NCI-H146 (cell line): Measurements from ENCODE around the gene FPR3.
"Not testable (repeated sequence)": the region's sequence is repeated elsewhere in the genome, so short reads cannot be mapped to it uniquely, and the experiment has no call there.

Experiments
- DNase-seq: peaks from one replicate; lab custom pipeline; 2025; lab: John Stamatoyannopoulos, UW

Gene FPR3

GRCh38 chr19:51784109-51784785, 10.7 kb upstream of the FPR3 start:
- DNase-seq: no peak

- DNase-seq: no peak
Measured at GRCh38 chr19:51784922-51785690, 9.9 kb upstream of the FPR3 start.

- DNase-seq: no peak
Measured at GRCh38 chr19:51786646-51787494, 8.1 kb upstream of the FPR3 start.

GRCh38 chr19:51788029-51788428, 6.9 kb upstream of the FPR3 start:
- no peak for DNase-seq

GRCh38 chr19:51789061-51789795, 5.7 kb upstream of the FPR3 start:
- DNase-seq: no peak

GRCh38 chr19:51792932-51793331, 2.0 kb upstream of the FPR3 start:
- DNase-seq: no peak

GRCh38 chr19:51793994-51794393, 963 bp upstream of the FPR3 start:
- no peak for DNase-seq

- no peak for DNase-seq
Measured at GRCh38 chr19:51796195-51796679, 1.3 kb downstream of the FPR3 start.

GRCh38 chr19:51797480-51797879, 2.5 kb downstream of the FPR3 start:
- DNase-seq: no peak

- DNase-seq: no peak
Measured at GRCh38 chr19:51798062-51798461, 3.1 kb downstream of the FPR3 start.

- no peak for DNase-seq
Measured at GRCh38 chr19:51799034-51799773, 4.2 kb downstream of the FPR3 start.

- DNase-seq: no peak
Measured at GRCh38 chr19:51799774-51800472, 5.0 kb downstream of the FPR3 start.

GRCh38 chr19:51800473-51801244, 5.7 kb downstream of the FPR3 start:
- DNase-seq: no peak

- DNase-seq: no peak
Measured at GRCh38 chr19:51802775-51803174, 7.8 kb downstream of the FPR3 start.

GRCh38 chr19:51803519-51803918, 8.6 kb downstream of the FPR3 start:
- no peak for DNase-seq

GRCh38 chr19:51803967-51804366, 9.0 kb downstream of the FPR3 start:
- no peak for DNase-seq

GRCh38 chr19:51804789-51805188, 9.8 kb downstream of the FPR3 start:
- DNase-seq: not testable (repeated sequence)

GRCh38 chr19:51805396-51805795, 10.4 kb downstream of the FPR3 start:
- not testable (repeated sequence) for DNase-seq

GRCh38 chr19:51806571-51806970, 11.6 kb downstream of the FPR3 start:
- DNase-seq: not testable (repeated sequence)
